GM19239 (cell line): ENCODE measurements around the gene REEP2.
A peak's percentile ranks its signal among the peaks of the same experiment; 100 is the strongest.
"Not testable (repeated sequence)": the region's sequence is repeated elsewhere in the genome, so short reads cannot be mapped to it uniquely, and the experiment has no call there.

ENCODE experiments used
- DNase-seq: peaks from one replicate; pipeline ENCODE4 v3.0.0; 2011; ENCODE audit warnings: low spot score; ENCODE audit not compliant: insufficient read length
- FAIRE-seq: peaks from 2 replicates; lab custom pipeline; 2011; peaks lifted over from hg19 to GRCh38; lab: Jason Lieb, UNC

The REEP2 gene, protein sequence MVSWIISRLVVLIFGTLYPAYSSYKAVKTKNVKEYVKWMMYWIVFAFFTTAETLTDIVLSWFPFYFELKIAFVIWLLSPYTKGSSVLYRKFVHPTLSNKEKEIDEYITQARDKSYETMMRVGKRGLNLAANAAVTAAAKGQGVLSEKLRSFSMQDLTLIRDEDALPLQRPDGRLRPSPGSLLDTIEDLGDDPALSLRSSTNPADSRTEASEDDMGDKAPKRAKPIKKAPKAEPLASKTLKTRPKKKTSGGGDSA

DNA sequence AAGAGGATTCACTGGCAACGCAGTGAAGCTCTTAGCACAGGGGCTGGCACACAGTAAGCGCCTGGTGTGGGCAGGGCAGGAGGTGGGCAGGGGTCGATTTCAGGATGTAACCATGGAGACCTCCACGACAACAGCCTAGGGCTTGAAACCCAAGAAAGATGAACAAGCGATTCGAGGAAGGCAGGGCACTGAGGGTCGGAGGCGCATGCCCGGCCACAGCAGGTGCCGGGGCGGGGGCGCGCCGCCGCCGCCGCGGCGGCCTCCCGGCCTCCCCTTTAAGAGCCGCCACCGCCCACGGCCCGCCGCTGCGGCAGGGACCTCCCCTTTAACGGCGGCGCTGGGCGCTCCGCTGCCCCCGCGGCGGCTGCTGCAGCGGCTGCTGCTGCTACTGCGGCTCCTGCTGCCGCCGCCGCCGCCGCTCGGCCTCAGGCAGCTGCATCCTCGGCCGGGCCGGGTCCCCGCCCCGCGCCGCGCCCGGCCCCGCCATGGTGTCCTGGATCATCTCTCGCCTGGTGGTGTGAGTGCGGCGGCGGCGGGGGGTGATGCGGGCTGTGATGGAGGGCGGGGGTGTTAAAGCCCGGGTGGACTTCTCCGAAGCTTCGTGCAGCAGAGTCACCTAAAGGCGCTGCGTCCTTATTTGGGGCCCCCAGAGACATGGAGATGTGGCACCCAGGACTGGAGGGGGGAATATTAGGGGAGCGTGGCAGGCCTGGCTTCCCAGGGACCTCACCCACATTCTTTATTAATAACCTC, at the start of gene REEP2:
Gene REEP2 (plus strand): TSS at position 334 of the 753 bp plus-strand sequence. CDS start 152 bp downstream, at position 486.
- FAIRE-seq (peak; percentile 39), DNase-seq (peak; percentile 84)

DNA sequence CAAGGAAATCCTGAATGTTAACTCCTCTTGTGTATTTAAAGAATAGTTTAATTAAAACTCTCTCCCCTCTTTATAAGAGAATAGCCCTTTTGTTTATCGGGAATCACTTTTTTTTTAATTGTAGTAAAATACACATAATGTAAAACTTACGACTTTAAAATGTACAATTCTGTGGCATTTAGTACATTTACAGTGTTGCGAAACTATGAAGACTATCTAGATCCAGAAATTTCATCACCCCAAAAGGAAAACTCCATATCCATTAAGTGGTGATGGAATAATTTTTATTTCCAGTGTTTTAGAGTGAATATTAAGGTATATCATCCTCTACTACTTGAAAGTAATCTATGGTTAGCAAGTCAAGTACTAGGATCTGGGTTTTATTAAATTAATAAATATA, 49.5 kb upstream of the REEP2 start:
- no peak for DNase-seq
- FAIRE-seq = no peak

DNA sequence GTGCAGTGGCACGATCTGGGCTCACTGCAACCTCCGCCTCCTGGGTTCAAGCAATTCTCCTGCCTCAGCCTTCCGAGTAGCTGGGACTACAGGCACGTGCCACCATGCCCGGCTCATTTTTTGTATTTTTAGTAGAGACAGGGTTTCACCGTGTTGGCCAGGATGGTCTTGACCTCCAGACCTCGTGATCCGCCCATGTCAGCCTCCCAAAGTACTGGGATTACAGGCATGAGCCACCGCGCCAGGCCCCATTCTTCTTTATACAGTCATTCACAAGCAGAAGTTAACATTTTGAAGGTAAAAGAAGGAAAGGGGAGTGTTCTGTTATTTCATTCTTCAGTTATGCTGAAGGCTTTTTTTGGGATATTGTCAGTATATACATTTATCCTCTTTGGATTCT, 48.9 kb upstream of the REEP2 start:
- not testable (repeated sequence) for FAIRE-seq, DNase-seq

DNA sequence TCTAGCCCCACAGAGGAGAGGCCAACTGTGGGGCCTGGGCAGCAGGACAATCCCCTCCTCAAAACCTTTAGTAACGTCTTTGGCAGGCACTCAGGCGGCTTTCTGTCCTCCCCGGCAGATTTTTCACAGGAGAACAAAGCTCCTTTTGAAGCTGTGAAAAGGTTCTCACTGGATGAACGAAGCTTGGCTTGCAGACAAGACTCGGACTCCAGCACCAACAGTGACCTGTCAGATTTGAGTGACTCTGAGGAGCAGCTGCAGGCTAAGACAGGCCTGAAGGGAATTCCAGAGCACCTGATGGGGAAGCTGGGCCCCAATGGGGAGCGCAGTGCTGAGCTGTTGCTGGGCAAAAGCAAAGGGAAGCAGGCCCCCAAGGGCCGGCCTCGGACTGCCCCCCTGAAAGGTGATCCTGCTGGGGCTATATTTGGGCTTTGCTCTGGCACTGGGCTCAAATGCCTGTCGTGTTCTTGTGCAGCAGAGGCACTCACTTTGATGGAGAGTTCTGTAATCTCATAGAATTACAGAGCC, 46.9 kb upstream of the REEP2 start:
- DNase-seq (no peak), FAIRE-seq (no peak)

DNA sequence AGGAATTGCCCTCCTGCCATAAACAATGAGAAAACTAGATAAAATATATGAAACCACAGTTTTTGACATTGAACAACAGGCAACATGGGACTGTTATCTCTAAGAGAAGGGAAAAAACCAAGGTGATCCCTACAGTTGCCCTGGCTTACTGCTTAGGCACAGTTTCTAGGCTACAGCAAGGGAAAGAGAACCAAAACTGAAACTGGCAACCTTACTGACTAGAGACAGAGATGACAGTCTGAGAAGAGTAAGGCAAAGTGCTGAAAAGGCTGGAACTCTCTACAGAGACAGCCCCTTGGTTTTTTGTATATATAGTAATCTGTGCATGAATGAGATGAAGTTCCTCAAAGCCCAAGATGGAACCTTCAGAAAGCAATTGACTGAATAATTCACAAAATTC, 36.2 kb upstream of the REEP2 start:
- peak; percentile 78 for FAIRE-seq
- peak; percentile 25 for DNase-seq

DNA sequence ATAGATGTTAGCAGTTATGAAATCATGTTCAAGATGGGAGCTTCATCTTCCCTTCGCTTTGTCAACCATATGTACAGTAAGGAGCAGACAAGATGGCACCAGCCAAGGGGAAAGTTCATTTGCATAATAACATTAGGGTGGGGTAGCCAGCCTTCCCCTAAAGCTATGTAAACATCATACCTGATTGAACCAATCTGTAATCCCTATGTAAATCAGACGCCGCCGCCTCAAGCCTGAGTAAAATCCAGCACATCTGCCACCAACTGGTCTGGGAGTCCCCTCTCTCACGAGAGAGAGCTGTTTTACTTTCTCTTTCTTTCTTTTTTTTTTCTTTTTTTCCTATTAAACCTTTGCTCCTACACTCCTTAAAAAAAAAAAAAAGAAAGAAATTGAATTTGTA, 30.8 kb upstream of the REEP2 start:
- FAIRE-seq = peak; percentile 23
- DNase-seq = no peak

DNA sequence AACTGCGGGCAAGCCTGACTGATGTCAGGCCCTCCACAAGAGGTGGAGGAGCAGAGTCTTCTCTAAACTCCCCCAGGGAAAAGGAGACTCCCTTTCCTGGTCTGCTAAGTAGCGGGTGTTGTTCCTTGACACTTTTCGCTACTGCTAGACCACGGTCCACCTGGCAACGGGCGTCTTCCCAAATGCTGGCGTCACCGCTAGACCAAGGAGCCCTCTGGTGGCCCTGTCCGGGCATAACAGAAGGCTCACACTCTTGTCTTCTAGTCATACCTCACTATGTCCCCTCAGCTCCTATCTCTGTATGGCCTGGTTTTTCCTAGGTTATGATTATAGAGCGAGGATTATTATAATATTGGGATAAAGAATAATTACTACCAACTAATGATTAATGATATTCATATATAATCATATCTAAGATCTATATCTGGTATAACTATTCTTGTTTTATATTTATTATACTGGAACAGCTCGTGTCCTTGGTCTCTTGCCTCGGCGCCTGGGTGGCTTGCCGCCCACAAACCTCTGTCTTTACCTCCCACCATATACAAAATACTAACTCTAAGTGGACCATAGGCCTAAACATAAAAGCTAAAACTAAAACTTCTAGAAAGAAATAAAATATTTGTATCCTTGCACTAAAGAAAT, 27.7 kb upstream of the REEP2 start:
- FAIRE-seq, DNase-seq: not testable (repeated sequence)

DNA sequence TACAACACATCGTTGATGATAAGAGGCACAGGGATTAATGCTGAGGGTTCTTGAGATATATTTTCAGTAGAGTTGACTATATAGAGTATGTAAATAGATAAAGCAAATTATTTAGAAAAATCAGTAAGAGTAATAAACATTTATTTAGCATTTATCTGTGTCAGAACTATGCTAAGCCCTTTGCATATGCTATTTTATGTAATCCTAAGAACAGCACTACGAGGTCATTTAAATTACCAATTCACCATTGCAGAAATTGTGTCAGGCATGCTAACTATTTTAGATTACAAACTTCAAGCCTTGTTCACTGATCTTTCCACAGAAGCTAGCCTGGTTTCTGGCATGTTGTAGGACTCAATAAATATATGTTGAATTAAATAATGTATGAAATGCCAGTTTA, 20.4 kb upstream of the REEP2 start:
- DNase-seq (no peak), FAIRE-seq (no peak)

DNA sequence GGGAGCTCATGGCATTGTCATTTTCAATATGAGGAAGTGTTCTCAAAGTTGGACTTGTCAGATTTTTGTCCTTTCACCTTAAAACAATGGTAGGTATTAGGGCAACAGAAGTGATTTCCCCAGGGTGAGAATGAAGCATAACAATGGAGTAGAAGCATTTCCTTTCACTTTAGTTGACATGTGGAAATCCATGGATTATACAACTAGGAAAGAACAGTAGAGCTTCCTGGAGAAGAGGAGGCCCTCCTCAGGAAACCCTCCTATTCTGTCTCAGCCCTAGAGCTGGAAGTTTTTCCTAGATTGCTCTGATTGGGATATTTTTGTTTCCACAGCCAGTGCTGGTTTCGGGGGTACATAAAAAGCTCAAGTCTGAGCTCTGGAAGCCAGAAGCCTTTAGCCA, 13.8 kb upstream of the REEP2 start:
- no peak for FAIRE-seq
- no peak for DNase-seq

DNA sequence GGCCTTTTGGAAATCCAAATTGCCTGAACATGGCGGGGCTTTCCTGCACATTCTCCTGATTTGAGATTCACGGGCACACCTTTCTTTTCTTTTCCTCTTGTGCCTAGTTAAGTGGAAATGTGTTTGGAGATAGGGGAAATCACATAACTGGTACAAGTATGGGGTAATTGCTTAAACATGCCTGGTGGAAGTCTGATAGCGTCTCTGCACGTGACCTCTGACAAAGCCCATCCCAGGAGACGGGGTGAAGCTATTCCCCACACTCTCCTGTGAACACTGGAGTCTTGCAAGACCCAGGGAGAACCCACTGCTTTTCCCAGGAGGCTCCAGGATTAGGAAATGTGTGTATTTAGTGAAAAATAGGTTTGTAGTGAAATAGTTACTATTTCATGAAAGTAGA, 2.9 kb upstream of the REEP2 start:
- DNase-seq (no peak), FAIRE-seq (no peak)

DNA sequence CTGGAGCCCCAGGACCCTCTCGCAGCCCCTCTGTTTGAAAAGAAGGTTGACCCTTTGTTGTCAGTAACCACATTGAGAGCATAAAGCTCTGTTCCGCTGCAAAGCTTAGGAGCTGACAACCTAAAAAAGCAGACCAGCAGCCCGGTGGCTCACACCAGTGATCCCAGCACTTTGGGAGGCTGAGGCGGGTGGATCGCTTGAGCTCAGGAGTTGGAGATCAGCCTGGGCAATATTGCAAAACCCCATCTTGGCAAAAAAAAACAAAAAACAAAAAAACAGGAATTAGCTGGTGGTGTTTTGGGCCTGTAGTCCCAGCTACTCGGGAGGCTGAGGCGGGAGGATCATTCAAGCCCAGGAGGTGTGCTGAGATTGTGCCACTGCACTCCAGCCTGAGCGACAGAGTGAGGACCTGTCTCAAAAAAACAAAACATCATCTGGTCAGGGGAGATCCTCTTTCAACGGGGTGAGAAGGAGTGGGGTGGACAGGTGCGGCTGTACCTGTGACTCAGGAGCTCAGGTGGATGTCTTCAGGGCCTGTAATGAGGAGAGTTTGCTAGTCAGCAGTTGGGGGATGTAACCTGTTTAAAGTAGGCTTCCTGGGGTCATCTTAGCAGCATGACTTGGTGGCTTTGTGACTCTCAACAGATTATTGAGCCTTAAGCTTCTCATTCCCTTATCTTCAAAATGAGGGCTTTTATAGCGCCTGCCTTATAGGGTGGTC, 694 bp upstream of the REEP2 start:
- FAIRE-seq (no peak), DNase-seq (no peak)

DNA sequence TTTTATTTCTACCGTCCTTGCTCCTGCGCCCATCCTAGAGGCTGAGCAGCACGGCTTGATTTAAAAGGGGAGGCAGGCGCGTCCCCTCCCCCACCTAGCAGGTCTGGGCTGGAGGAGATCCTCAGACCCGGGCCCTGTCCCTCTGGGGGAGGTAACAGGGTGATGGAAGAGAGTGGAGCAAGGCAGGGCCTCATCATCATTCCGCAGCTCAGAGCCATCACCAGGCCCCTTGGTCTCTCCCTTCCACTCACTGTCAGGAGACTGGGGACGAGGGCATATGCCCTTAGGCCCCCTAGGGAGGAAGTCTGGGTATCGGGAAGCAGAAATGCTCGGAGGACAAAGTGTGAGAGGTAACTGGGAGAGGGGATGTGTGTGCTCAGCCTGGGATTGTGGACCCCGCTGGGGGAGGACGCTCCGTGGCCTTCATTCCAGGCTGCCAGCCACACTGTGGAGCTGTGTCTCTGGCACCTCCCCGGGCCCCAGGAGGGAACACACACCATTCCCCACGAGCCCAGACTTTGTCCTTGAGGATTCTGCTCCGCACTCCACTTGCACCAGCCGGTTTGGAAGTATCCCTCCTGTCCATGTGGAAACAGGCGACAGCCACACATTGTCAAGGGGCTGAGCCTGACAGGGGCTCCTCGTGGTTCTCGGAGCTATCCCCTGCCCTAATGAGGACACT, 761 bp downstream of the REEP2 start:
- FAIRE-seq (no peak), DNase-seq (peak; percentile 36)

DNA sequence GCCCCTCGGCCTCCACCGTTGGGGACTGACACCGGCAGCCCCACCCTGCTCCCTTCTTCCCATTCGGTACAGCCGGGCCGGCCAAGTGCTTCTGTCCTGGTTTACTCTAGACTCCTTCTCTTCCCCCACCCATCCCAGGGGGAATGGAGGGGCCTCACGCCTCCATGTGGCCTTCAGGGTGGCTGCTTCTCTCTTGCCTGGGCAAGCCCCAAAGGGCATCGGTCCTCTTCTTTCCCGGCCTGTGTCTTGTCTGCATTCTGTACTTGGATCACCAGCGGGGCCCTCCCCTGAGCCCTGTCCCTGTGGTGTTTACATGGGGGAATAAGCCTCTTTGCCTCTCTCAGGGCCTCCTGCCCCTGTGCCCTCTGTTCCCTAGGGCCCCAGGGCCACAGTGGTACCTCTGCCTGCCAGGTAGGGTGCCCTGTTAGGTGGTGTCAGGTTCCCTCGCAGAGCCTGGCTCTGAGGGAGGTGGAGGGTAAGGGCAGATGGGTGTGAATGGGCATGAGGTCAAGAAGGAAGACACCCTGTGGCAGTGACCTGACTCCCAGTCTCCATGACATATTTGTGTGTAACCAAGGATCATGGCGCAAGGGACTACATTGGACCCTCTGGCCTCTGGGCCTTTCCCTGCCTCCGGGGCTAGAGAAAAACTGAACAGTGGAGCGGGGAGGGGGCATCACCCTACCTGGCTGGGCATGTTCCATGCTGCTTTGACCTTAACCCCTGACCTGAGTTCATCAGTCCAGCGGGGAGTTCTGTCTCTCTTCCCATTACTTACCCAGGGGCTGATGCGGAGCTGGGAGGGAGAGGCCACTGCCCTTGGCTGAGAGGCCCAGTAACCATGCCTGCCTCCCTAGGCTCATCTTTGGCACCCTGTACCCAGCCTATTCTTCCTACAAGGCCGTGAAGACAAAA, 1.6 kb downstream of the REEP2 start:
- no peak for DNase-seq
- no peak for FAIRE-seq

DNA sequence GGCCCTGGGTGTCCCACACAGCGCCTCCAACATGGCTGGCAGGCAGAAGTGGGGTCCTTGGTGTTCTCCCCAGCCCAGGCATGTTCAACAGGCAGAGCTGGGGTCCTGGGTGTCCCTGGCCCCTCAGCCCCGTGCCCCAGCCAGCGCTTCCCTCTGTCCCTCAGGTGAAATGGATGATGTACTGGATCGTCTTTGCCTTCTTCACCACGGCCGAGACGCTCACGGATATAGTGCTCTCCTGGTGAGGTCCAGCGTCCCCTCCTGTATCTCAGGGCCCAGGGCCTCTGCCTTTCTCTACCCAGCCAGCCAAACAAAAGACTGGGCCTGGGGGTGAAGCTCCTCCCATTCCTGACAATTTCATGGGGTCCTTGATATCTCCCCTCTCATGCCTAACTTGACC, 2.4 kb downstream of the REEP2 start:
- no peak for FAIRE-seq
- DNase-seq = no peak

DNA sequence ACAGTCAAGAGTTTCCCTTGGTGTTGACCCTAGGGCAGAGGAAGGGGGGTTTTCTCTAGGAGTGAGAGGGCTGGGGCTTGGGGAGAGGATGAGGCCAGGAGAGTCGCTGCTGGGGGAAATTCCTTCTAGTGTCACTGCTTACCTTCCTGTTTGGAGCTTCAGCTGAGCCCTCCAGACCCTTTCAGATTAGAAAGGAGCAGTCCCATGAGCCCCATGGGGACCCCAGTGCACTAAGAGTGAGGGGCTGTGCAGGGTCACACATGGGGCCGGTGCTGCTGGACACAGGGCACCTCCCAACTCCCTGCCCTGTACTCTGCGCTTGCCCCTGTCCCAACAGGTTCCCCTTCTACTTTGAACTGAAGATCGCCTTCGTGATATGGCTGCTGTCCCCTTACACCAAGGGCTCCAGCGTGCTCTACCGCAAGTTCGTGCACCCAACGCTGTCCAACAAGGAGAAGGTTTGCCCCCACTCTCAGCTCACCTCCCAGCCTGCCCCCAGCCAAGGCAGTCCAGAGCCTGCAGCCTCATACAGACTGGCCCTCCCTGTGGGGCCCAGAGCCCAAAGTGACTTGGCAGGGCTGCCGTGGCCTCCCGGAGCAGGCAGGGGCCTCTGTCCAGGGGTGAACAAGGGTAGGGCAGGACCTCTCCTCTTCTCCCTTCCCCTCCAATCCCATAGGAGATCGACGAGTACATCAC, 5.4 kb downstream of the REEP2 start:
- no peak for DNase-seq
- FAIRE-seq = no peak

DNA sequence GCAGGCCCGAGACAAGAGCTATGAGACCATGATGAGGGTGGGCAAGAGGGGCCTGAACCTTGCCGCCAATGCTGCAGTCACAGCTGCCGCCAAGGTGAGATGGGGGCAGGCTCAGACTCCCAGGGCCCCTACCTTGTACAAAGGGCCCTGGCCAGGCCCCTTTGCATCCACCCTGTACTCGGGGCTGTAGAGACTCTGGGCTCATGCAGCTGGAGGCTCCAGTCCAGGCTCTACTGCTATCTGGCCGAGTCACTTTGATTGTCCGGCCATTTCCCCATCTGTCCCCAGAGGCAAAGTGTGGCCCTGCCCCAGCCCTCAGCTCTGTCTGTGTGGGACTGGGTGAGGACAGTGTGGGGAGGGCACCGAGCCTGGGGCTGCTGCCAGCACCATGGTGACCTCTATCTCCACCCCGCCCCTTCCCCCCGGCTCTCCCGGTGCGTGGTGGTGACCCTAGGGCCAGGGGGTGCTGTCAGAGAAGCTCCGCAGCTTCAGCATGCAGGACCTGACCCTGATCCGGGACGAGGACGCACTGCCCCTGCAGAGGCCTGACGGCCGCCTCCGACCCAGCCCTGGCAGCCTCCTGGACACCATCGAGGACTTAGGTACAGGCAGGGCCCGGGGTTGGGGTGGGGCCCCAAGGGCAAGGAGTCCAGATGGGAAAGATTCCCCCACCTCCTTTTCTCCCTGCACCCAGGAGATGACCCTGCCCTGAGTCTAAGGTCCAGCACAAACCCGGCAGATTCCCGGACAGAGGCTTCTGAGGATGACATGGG, 6.1 kb downstream of the REEP2 start:
- FAIRE-seq (no peak), DNase-seq (no peak)

DNA sequence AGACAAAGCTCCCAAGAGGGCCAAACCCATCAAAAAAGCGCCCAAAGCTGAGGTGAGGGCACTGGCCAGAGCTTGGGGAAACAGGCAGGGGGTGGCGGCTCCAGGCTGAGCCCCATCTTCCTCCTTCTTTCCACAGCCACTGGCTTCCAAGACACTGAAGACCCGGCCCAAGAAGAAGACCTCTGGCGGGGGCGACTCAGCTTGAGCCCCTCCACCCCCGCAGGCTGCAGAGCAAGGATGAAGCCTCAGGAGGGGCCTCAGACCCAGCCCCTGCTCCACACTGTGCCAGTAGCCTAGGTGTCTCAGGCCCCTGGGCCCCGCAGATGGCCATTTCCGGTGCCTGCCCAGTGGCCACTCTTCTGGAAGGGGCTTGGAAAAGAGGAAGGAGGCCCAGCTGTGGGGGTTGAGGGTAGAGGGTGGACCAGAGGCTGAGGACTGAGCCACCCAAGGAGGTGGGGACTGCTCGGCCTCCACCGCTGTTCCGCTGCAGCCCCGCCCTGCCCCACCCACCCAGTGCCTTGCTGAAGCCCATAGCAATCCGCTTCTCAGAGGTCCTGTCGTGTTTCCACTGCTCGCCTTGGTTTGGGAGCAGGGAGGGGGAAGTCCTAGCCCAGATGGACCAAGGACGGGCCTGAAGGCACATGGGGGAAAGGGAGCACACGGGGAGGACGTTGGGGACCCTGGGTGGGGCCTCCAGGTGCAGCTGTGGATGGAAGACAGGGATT, 6.9 kb downstream of the REEP2 start:
- no peak for DNase-seq
- no peak for FAIRE-seq
